Pancreas (tissue), 10 donors: Measurements from ENCODE around the gene DNAH8. TPM values are rescaled to one million over a fixed set of nuclear protein-coding genes. Genes with fewer than 3 reads are reported as not detected.

Experiments
- ATAC-seq, 4 donors: fragments of 200-7000 bp; cut with Tn5 transposase; one replicate each; pipeline versions ENCODE4 v1.8.0 to v1.9.1; 2020; ENCODE audit warnings: mild to moderate bottlenecking in 4 of 4, moderate library complexity in 4 of 4
- DNase-seq, 6 donors: peaks; one replicate each; pipeline ENCODE4 v3.0.0-alpha.2; 2020
- FAIRE-seq: peaks from 2 replicates; lab custom pipeline; 2012; peaks lifted over from hg19 to GRCh38; lab: Jason Lieb, UNC
- H3K27ac ChIP-seq, 4 donors: fragments of 200-600 bp; sonication (generic); 1 replicate in 3 of 4; 2 replicates in 1 of 4; pipeline versions ENCODE4 v1.5.0 to v1.8.0; 2020
- H3K27me3 ChIP-seq, 4 donors: fragments of 200-600 bp; one replicate each; pipeline ENCODE4 v1.8.0; 2021
- H3K36me3 ChIP-seq, 3 donors: fragments of 200-600 bp; sonication (generic) in 1 of 3; one replicate each; pipeline versions ENCODE4 v1.5.0 to v1.8.0; 2020 to 2021
- H3K4me1 ChIP-seq, 3 donors: fragments of 200-600 bp; one replicate each; pipeline ENCODE4 v1.8.0; 2021
- H3K4me3 ChIP-seq, 4 donors: fragments of 200-600 bp; sonication (generic) in 2 of 4; one replicate each; pipeline versions ENCODE4 v1.5.0 to v1.8.0; 2020 to 2021
- H3K9me3 ChIP-seq, 4 donors: fragments of 200-600 bp; one replicate each; pipeline ENCODE4 v1.8.0; 2021
- WGBS, 2 donors: extraction: QIAGEN DNeasy Blood & Tissue Kit; methylation state at CpG; one replicate each; pipeline ENCODE4 v1.1.7; 2013; 5-methylcytosine and 5-hydroxymethylcytosine counted together
- intact Hi-C, 3 donors: fragments of 100-400 bp; cut with DNase I; formaldehyde crosslinking; loops; one replicate each; pipeline versions ENCODE4 v1.11.1 to v1.14.2; 2022
- polyA plus RNA-seq, 2 donors: library from polyadenylated mRNA; stranded (reverse); fragments of 200-250 nt; gene quantifications; one replicate each; pipeline ENCODE4 v1.2.3, GENCODE V29; 2013
- total RNA-seq, 6 donors: library from RNA; stranded (reverse); fragmentation: NEBNext Ultra II Directional in 4 of 6; extraction: Animal tissue kit (Norgen Biotek cat#: 25700) in 4 of 6; gene quantifications; one replicate each; pipeline versions ENCODE4 v1.2.1 to v1.2.4, GENCODE V29; 2021 to 2023
- TF ChIP-seq, protein P1 (sequence below), 4 donors: fragments of 200-600 bp; sonication (generic) in 3 of 4; IDR thresholded peaks; one replicate each; pipeline versions ENCODE4 v1.5.0 to v1.8.0; 2021; ENCODE audit warnings: antibody characterized with exemption in 4 of 4
- donor health status: healthy with polysubstance abuse.
- donor health status: DM: no; HTN: no; CAD: no; lungs with moderate emphysema.
- donor health status: DM: no; HTN: no; CAD: no.
- donor health status: control.
- donor health status: control.
- donor health status: Bipolar disorder and iron deficiency.
- donor health status: DM: yes; HTN: yes; CAD: no.
- donor health status: DM: no; HTN: no; CAD: no.
- donor health status: DM: no; HTN: no; CAD: no.
- donor health status: DM: yes; HTN: yes; CAD: no.

DNAH8 gene
- total and polyA plus RNA-seq, 8 donors = not detected

DNA sequence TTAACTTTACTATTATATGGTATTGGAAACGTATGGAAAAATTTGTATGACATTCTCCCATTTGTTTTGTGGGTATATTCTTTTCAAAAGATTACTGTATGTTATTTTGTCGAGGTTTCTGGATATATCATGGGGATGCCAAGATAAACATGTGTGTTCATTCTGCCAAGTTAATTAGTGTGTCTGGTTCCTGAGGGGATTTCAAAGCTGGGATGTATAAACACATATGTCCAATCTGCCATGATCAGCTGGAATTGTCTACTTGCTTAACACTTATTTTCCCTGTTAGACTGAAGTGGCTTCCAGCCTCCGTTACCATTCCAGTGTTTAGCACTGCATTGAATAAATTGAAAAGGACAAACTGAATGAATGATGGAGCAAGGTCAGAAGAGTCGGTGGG is 86.2 kb downstream of the DNAH8 start:
- no peak for FAIRE-seq
- Histone ChIP-seq H3K4me1 (no peaks in the 10 kb centered on the region), H3K27me3 (no peaks in the 10 kb centered on the region), H3K9me3 (no peaks in the 10 kb centered on the region), H3K36me3 (no peaks in the 10 kb centered on the region), H3K4me3 (no peak overlapping the region), H3K27ac (no peak overlapping the region)
- 53 to 66% methylated on average over 4 of the region's 4 CpGs for WGBS, 2 donors
- TF ChIP-seq, protein P1, sequence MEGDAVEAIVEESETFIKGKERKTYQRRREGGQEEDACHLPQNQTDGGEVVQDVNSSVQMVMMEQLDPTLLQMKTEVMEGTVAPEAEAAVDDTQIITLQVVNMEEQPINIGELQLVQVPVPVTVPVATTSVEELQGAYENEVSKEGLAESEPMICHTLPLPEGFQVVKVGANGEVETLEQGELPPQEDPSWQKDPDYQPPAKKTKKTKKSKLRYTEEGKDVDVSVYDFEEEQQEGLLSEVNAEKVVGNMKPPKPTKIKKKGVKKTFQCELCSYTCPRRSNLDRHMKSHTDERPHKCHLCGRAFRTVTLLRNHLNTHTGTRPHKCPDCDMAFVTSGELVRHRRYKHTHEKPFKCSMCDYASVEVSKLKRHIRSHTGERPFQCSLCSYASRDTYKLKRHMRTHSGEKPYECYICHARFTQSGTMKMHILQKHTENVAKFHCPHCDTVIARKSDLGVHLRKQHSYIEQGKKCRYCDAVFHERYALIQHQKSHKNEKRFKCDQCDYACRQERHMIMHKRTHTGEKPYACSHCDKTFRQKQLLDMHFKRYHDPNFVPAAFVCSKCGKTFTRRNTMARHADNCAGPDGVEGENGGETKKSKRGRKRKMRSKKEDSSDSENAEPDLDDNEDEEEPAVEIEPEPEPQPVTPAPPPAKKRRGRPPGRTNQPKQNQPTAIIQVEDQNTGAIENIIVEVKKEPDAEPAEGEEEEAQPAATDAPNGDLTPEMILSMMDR (IDR thresholded peaks at IDR 0.05) = no peak
- intact Hi-C loops = no loop called here
- DNase-seq = no peak
- ATAC-seq = no peak

DNA sequence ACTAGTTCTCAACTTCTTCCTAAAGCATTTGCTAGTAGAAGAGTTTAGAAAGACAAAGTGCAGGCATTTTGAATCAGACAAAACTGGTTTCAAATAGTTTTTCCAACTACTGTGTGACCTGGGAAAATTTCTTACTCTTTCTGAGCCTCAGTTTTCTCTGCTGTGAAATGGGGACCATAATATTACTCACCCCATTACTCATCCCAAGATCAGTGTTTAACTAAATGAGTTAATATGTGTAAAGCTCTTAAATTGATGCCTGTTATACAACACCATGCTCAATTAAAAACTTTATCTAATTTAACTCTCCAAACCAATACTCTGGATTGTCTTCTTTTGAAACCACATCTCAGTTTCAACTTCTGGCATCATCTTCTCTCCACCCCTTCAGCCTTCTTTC is 87.4 kb downstream of the DNAH8 start:
- DNase-seq (no peak), FAIRE-seq (no peak), ATAC-seq (no peak)
- intact Hi-C loops = no loop called here
- no peaks in the 10 kb centered on the region for H3K27me3 ChIP-seq
- H3K4me1 ChIP-seq = no peaks in the 10 kb centered on the region
- no peaks in the 10 kb centered on the region for H3K9me3 ChIP-seq
- no peak overlapping the region for H3K27ac ChIP-seq
- H3K4me3 ChIP-seq = no peak overlapping the region
- TF ChIP-seq, protein P1 (IDR thresholded peaks at IDR 0.05) = no peak
- H3K36me3 ChIP-seq = no peaks in the 10 kb centered on the region

DNA sequence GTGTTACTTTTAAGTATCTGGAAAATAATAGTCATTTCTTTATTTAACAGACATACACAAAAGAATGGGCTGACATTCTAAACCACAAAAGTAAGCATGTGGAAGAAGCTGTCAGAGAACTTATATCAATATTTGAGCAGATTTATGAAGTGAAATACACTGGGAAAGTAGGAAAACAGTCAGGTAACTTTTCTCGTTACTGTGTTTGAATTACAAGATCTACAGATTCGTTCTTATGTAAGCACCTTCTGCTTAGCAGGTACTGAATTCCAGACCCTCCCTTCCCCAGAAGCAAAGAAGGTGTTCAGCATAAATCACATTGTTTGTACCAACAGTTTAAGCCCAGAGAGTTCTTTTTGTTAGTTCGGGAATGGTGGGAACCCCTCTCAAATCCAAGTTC is 88.0 kb downstream of the DNAH8 start:
- Histone ChIP-seq H3K27ac (no peak overlapping the region), H3K36me3 (no peaks in the 10 kb centered on the region), H3K4me1 (no peaks in the 10 kb centered on the region), H3K27me3 (no peaks in the 10 kb centered on the region), H3K4me3 (no peak overlapping the region), H3K9me3 (no peaks in the 10 kb centered on the region)
- intact Hi-C loops = no loop called here
- no peak for FAIRE-seq
- TF ChIP-seq, protein P1 (IDR thresholded peaks at IDR 0.05) = no peak
- no peak for ATAC-seq
- no peak for DNase-seq
- 43 to 53% methylated on average over 3 of the region's 3 CpGs for WGBS, 2 donors

DNA sequence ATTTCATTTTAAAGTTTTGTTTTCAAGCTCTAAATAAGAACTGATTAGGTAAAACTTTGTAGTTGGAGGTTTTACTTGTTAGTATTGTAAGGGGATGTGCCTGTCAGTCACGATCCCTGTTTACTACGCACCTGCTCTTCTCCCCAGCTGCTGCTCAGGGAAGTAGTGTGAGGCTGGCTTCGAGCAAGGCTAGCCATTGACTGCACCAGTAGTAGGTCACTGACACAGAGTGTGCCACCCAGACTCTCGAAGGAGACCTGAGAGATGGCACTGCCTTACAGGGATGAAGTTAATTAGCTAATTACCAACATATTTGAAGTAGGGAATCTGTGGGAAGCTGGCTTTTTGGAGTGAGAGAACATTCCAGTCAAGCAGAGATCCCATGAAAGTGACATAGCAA is 89.2 kb downstream of the DNAH8 start:
- ATAC-seq (no peak), DNase-seq (no peak), FAIRE-seq (no peak)
- Histone ChIP-seq H3K36me3 (no peaks in the 10 kb centered on the region), H3K27ac (no peak overlapping the region), H3K27me3 (no peaks in the 10 kb centered on the region), H3K9me3 (no peaks in the 10 kb centered on the region), H3K4me1 (no peaks in the 10 kb centered on the region), H3K4me3 (no peak overlapping the region)
- intact Hi-C loops = no loop called here
- TF ChIP-seq, protein P1 (IDR thresholded peaks at IDR 0.05) = no peak
- 37 to 45% methylated on average over 4 of the region's 4 CpGs for WGBS, 2 donors

DNA sequence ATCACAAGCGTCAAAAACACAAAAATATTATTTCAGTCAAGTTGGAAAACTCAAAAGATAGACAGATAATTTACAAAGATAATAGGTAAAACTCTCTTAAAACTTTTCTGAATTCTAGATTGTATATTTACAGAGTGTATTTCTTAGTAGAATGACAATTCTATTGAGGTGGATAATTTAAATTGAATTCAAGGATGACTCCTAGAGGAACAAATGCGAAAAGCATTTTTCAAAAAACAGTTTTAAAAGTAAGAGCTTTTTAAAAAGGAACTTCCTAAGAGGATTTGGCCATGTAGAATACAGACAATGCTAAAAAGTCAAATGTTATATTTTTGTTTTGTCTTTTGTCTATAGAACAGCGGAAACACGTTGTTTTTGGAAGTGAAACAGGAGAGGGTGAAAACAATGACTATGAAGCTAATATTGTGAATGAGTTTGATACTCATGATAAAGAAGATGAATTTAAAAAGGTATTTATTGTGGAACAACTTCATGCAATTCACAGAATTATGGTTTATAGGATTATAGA is 90.1 kb downstream of the DNAH8 start:
- WGBS, 2 donors = 78 to 91% methylated on average over 4 of the region's 4 CpGs
- H3K9me3 ChIP-seq = no peaks in the 10 kb centered on the region
- TF ChIP-seq, protein P1 (IDR thresholded peaks at IDR 0.05) = no peak
- intact Hi-C loops = no loop called here
- FAIRE-seq (peak; percentile 17), DNase-seq (no peak), ATAC-seq (no peak)
- no peak overlapping the region for H3K27ac ChIP-seq
- H3K4me3 ChIP-seq = no peak overlapping the region
- no peaks in the 10 kb centered on the region for H3K27me3 ChIP-seq
- H3K4me1 ChIP-seq = no peaks in the 10 kb centered on the region
- H3K36me3 ChIP-seq = no peaks in the 10 kb centered on the region
